HFFc6 (cell line): ENCODE measurements around the gene RUNDC3A. TPM values are rescaled to one million over a fixed set of nuclear protein-coding genes. Genes with fewer than 3 reads are reported as not detected.

Experiments used
- DNase-seq: peaks from one replicate; pipeline ENCODE4 v3.0.0-alpha.2; 2018
- H3K27ac Mint-ChIP-seq: 2 replicates; pipeline ENCODE4 v1.8.0; 2020; ENCODE audit warnings: mild to moderate bottlenecking, mixed read lengths
- H3K27me3 Mint-ChIP-seq: 2 replicates; pipeline ENCODE4 v1.8.0; 2021; ENCODE audit warnings: mild to moderate bottlenecking, moderate library complexity, mixed read lengths; ENCODE audit not compliant: insufficient read depth
- H3K36me3 Mint-ChIP-seq: 2 replicates; pipeline ENCODE4 v1.8.0; 2021; ENCODE audit warnings: low read depth, mixed read lengths
- H3K4me1 Mint-ChIP-seq: 2 replicates; pipeline ENCODE4 v1.8.0; 2020; ENCODE audit warnings: low read depth, mixed read lengths
- H3K4me3 Mint-ChIP-seq: 2 replicates; pipeline ENCODE4 v1.8.0; 2020; ENCODE audit warnings: mild to moderate bottlenecking, moderate library complexity, mixed read lengths
- H3K9me3 Mint-ChIP-seq: 2 replicates; pipeline ENCODE4 v1.8.0; 2020; ENCODE audit warnings: mild to moderate bottlenecking, mixed read lengths
- total RNA-seq, 6 experiments: library from RNA; stranded (reverse); fragmentation: NEBNext Ultra II Directional; extraction: Animal tissue kit (Norgen Biotek cat#: 25700); gene quantifications; 2 replicates in 1 of 6; 3 replicates in 5 of 6; pipeline ENCODE4 v1.2.3, GENCODE V29; 2021
- TF ChIP-seq, protein P1 (sequence below): fragments of 200-600 bp; sonication (generic); IDR thresholded peaks from 2 replicates; pipeline ENCODE4 v1.5.0; 2021; ENCODE audit warnings: antibody characterized with exemption, mild to moderate bottlenecking

The RUNDC3A gene
- total RNA-seq, 6 experiments from 2014 or later = 0.17 TPM; not detected in 5

DNA sequence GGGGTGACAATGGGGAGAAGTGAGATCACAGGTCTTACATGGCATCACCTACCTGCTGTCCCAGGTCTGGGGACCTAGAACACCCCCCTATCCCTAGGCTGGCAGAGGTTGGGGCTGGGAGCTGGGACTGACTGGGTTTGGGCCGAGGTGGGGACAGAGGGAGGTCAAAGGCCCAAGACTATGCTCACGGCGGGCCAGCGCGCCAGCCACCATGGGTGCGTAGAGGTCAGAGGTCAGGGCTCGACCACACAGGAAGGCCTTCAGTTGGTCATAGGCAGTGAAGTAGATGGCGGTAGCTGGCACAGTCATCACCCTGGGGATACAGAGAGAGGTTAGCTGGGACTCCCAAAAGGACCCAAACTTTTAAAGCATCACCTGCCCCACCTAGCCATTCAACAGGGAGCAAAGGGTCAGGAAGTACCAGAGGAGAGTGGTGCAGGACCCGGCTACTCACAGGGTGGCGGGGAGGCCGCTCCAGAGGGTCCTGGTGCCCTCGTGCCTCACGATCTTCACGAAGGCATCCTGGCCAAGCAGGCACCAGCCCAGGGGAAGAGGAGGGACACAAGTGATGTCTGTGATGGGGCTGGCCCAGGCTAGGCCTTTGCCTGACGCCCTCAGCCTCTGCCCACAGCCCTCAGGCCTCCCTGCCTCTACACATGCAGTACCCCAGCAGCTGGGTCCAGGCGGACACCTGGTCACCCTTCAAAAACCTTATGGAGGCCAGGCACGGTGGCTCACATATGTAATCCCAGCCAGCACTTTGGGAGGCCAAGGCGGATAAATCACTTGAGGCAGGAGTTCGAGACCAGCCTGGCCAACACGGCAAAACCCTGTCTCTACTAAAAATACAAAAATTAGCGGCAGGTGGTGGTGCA is 13.1 kb downstream of the RUNDC3A start:
- Mint-ChIP-seq H3K4me1 (peaks cover 6% of the 10 kb centered on the region; the same call in 1 of the 2 replicates), H3K9me3 (no peaks in the 10 kb centered on the region), H3K27me3 (peaks cover 15% of the 10 kb centered on the region), H3K27ac (no peak overlapping the region), H3K36me3 (peaks cover 7% of the 10 kb centered on the region; the same call in 1 of the 2 replicates), H3K4me3 (no peak overlapping the region)
- DNase-seq = no peak
- TF ChIP-seq, protein P1, sequence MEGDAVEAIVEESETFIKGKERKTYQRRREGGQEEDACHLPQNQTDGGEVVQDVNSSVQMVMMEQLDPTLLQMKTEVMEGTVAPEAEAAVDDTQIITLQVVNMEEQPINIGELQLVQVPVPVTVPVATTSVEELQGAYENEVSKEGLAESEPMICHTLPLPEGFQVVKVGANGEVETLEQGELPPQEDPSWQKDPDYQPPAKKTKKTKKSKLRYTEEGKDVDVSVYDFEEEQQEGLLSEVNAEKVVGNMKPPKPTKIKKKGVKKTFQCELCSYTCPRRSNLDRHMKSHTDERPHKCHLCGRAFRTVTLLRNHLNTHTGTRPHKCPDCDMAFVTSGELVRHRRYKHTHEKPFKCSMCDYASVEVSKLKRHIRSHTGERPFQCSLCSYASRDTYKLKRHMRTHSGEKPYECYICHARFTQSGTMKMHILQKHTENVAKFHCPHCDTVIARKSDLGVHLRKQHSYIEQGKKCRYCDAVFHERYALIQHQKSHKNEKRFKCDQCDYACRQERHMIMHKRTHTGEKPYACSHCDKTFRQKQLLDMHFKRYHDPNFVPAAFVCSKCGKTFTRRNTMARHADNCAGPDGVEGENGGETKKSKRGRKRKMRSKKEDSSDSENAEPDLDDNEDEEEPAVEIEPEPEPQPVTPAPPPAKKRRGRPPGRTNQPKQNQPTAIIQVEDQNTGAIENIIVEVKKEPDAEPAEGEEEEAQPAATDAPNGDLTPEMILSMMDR = no peak

GRCh38 chr17:44322236-44322895 is 14.0 kb downstream of the RUNDC3A start:
- H3K9me3 Mint-ChIP-seq = no peaks in the 10 kb centered on the region
- DNase-seq = no peak
- peaks cover 7% of the 10 kb centered on the region; the same call in 1 of the 2 replicates for H3K36me3 Mint-ChIP-seq
- TF ChIP-seq, protein P1 = no peak
- no peak overlapping the region for H3K27ac Mint-ChIP-seq
- H3K27me3 Mint-ChIP-seq = peaks cover 8% of the 10 kb centered on the region
- peaks cover 11% of the 10 kb centered on the region for H3K4me1 Mint-ChIP-seq
- H3K4me3 Mint-ChIP-seq = no peak overlapping the region

- TF ChIP-seq, protein P1 = no peak
- Mint-ChIP-seq H3K27me3 (peaks cover 2% of the 10 kb centered on the region; the same call in 1 of the 2 replicates), H3K9me3 (no peaks in the 10 kb centered on the region), H3K4me1 (peaks cover 22% of the 10 kb centered on the region), H3K36me3 (peaks cover 7% of the 10 kb centered on the region; the same call in 1 of the 2 replicates), H3K4me3 (peak overlapping the region; percentile 91), H3K27ac (peak overlapping the region; percentile 61)
- DNase-seq = no peak
Measured at GRCh38 chr17:44323359-44324091, 15.1 kb downstream of the RUNDC3A start.

DNA sequence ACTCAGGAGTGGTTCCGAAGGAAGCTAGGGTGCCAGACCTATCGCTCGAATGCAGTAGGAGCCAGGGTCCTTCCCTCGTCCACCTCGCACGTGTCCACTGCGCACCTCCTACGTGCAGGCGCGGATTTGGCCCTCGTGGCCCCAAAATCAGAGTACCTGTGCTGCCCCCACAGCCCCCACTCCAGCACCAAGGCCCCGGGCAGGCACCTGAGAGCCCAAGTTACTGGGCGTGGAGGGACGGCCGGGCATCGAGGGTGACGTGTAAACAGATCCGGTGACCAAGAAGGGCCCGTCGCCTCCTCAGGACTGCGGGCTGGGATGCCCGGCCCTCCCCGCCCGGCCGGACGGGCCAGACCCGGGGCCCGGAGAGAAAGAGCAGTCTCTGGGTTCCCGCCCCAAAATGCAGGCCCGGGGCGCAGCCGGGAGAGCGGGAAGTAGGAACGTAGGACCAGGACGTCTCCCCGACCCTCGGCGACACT is 15.7 kb downstream of the RUNDC3A start:
- H3K27ac Mint-ChIP-seq = peak overlapping the region; percentile 61

More for the DNA sequence above, 15.7 kb downstream of the RUNDC3A start:
- H3K4me3 Mint-ChIP-seq = peak overlapping the region; percentile 91
- H3K4me1 Mint-ChIP-seq = peaks cover 24% of the 10 kb centered on the region
- DNase-seq = no peak
- TF ChIP-seq, protein P1 = no peak
- no peaks in the 10 kb centered on the region for H3K9me3 Mint-ChIP-seq
- H3K27me3 Mint-ChIP-seq = peaks cover 2% of the 10 kb centered on the region; the same call in 1 of the 2 replicates
- peaks cover 6% of the 10 kb centered on the region; the same call in 1 of the 2 replicates for H3K36me3 Mint-ChIP-seq
